Gastrocnemius medialis (tissue), 4 donors: ENCODE data around the gene COL2A1. TPM values are rescaled to one million over a fixed set of nuclear protein-coding genes. Genes with fewer than 3 reads are reported as not detected.

Experiments used
- ATAC-seq, 2 donors: fragments of 150-250 bp; one replicate each; pipeline ENCODE4 v1.9.1; 2016
- DNase-seq, 2 donors: peaks; one replicate each; pipeline ENCODE4 v3.0.0-alpha.2; 2019
- H3K27ac ChIP-seq, 4 donors: fragments of 200-600 bp; sonication (generic); 1 replicate in 1 of 4; 2 replicates in 3 of 4; pipeline ENCODE4 v1.5.1; 2016 to 2018; ENCODE audit warnings: mild to moderate bottlenecking in 2 of 4, moderate library complexity in 1 of 4
- H3K27me3 ChIP-seq, 3 donors: fragments of 200-600 bp; sonication (generic) in 2 of 3; 1 replicate in 1 of 3; 2 replicates in 2 of 3; pipeline versions ENCODE4 v1.5.1 to v1.6.0; 2016 to 2019; ENCODE audit warnings: mild to moderate bottlenecking in 1 of 3, moderate library complexity in 1 of 3
- H3K36me3 ChIP-seq, 2 donors: fragments of 200-600 bp; sonication (generic) in 1 of 2; one replicate each; pipeline ENCODE4 v1.5.1; 2017 to 2018
- H3K4me1 ChIP-seq, 2 donors: fragments of 200-600 bp; sonication (generic) in 1 of 2; one replicate each; pipeline ENCODE4 v1.5.1; 2016 to 2017; ENCODE audit warnings: mild to moderate bottlenecking in 2 of 2
- H3K4me3 ChIP-seq, 4 donors: fragments of 200-600 bp; sonication (generic) in 3 of 4; 1 replicate in 1 of 4; 2 replicates in 3 of 4; pipeline ENCODE4 v1.5.1; 2016 to 2019; ENCODE audit warnings: mild to moderate bottlenecking in 2 of 4
- H3K9me3 ChIP-seq, 3 donors: fragments of 200-600 bp; sonication (generic) in 2 of 3; 1 replicate in 1 of 3; 2 replicates in 2 of 3; pipeline ENCODE4 v1.5.1; 2016 to 2019
- POLR2A ChIP-seq, 2 donors: fragments of 450-650 bp; IDR thresholded peaks; one replicate each; pipeline ENCODE4 v1.6.1; 2017; ENCODE audit warnings: antibody characterized with exemption in 2 of 2, mild to moderate bottlenecking in 2 of 2, moderate library complexity in 2 of 2
- in situ Hi-C, 4 donors: fragments of 200-750 bp; cut with MboI; loops; one replicate each; pipeline versions ENCODE4 v1.15.0 to v1.8.0; 2017; ENCODE audit warnings: low sequenced_read_pairs in 4 of 4
- intact Hi-C: fragments of 100-400 bp; cut with DNase I; formaldehyde crosslinking; loops from one replicate; pipeline ENCODE4 v1.15.1; 2023; ENCODE audit warnings: low total_unique reads
- total RNA-seq, 4 donors: library from RNA; depleted of rRNA; stranded (reverse); fragments of >200 nt; gene quantifications; one replicate each; pipeline versions ENCODE4 v1.1.0 to v1.2.3, GENCODE V29; 2016
- TF ChIP-seq, protein P1 (sequence below), 5 experiments: fragments of 450-650 bp in 3 of 5; fragments of 200-600 bp in 2 of 5; sonication (generic) in 2 of 5; IDR thresholded peaks in 4 of 5; conservative IDR thresholded peaks in 1 of 5; 1 replicate in 4 of 5; 2 replicates in 1 of 5; pipeline ENCODE4 v1.5.1; 2016 to 2019; ENCODE audit warnings: antibody characterized with exemption in 5 of 5, mild to moderate bottlenecking in 3 of 5, moderate library complexity in 3 of 5

Gene COL2A1
- total RNA-seq, 4 donors from 2014 or later = not detected

DNA sequence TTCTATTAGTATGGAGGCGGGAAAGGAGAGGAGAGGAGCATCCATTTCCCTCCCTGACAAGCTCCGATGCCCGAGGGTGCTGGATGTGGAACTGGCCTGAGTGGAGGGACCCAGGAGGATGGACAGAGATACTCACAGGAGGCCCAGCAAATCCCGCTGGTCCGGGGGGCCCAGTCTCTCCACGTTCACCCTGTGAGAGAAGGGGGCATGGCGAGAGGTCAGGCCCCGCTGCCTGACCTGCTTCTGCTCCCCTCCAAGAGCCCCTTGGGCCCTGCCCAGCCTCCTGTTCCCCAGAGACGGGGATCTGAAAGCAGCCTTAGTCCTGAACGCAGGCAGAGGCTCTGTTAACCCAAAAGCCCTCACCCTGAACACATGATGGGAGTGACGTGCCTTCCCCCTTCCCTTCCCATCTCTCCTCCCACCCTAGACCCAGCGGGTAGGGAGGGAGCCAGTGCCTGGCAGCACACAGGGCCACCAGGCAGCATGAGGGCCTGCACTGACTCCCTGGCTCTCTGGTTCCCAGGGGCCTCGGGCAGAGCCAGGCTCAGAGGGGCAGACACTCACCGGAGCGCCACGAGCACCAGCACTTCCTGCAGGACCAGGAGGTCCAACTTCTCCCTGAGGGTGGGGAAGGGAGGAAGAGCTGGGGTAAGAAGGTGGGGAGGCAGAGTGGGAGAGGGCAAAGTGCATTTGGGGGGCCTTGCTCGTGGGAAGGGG, 23.3 kb downstream of the COL2A1 start:
- DNase-seq (no peak), ATAC-seq (no peak)
- Histone ChIP-seq H3K27ac (no peak overlapping the region), H3K9me3 (no peaks in the 10 kb centered on the region), H3K4me1 (no peaks in the 10 kb centered on the region), H3K27me3 (no peaks in the 10 kb centered on the region), H3K36me3 (no peaks in the 10 kb centered on the region), H3K4me3 (no peak overlapping the region)
- in situ Hi-C loops = no loop called here
- TF ChIP-seq POLR2A (IDR thresholded peaks at IDR 0.05) = no peak
- TF ChIP-seq, protein P1, sequence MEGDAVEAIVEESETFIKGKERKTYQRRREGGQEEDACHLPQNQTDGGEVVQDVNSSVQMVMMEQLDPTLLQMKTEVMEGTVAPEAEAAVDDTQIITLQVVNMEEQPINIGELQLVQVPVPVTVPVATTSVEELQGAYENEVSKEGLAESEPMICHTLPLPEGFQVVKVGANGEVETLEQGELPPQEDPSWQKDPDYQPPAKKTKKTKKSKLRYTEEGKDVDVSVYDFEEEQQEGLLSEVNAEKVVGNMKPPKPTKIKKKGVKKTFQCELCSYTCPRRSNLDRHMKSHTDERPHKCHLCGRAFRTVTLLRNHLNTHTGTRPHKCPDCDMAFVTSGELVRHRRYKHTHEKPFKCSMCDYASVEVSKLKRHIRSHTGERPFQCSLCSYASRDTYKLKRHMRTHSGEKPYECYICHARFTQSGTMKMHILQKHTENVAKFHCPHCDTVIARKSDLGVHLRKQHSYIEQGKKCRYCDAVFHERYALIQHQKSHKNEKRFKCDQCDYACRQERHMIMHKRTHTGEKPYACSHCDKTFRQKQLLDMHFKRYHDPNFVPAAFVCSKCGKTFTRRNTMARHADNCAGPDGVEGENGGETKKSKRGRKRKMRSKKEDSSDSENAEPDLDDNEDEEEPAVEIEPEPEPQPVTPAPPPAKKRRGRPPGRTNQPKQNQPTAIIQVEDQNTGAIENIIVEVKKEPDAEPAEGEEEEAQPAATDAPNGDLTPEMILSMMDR (IDR thresholded peaks at IDR 0.05 in 4 of 5, conservative IDR thresholded peaks at IDR 0.05 in 1 of 5) = no peak
- intact Hi-C loops = no loop called here

DNA sequence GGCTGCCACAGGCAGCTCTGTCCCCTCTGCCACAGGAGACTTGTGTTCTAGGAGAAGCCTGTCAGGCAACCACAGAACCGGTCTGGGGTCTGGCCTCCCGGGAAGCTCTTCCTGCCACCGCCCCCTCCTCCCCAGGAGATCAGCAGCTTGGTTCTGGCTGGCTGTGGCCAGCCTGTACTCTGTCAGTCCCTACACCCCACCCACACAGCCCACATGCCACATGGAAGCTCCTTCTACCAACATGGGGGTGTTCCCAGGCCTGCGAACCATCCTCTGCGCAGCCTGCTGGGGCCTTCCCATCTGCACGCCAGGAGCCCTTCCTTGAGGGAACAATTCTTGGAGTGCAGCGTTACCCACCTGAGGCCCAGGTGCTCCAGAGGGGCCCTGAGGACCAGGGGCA, 24.1 kb downstream of the COL2A1 start:
- H3K36me3 ChIP-seq = no peaks in the 10 kb centered on the region
- TF ChIP-seq, protein P1 (IDR thresholded peaks at IDR 0.05 in 4 of 5, conservative IDR thresholded peaks at IDR 0.05 in 1 of 5) = no peak
- TF ChIP-seq POLR2A (IDR thresholded peaks at IDR 0.05) = no peak
- no peaks in the 10 kb centered on the region for H3K4me1 ChIP-seq
- H3K4me3 ChIP-seq = no peak overlapping the region
- in situ Hi-C loops = no loop called here
- intact Hi-C loops = no loop called here
- H3K27ac ChIP-seq = no peak overlapping the region
- no peaks in the 10 kb centered on the region for H3K9me3 ChIP-seq
- DNase-seq (no peak), ATAC-seq (no peak)
- no peaks in the 10 kb centered on the region for H3K27me3 ChIP-seq

DNA sequence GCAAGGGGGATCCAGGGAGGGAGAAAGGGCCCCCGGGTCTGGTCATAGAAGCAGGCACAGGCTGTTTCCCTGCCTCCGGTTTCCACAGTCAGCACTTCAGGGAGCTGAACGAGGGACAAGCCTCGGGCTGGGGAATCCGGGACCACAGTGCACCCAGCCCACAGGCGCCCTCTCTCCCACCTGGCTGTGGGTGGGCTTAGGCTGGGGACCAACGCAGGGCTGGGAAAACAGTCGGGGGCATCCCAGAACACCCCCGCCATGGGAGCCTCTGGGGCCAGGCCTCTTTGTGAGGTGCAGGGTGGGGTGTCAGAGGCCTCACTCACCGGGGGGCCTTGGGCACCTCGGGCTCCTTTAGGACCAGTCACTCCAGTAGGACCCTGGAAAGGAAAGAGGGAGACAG, 24.6 kb downstream of the COL2A1 start:
- ATAC-seq (no peak), DNase-seq (no peak)

DNA sequence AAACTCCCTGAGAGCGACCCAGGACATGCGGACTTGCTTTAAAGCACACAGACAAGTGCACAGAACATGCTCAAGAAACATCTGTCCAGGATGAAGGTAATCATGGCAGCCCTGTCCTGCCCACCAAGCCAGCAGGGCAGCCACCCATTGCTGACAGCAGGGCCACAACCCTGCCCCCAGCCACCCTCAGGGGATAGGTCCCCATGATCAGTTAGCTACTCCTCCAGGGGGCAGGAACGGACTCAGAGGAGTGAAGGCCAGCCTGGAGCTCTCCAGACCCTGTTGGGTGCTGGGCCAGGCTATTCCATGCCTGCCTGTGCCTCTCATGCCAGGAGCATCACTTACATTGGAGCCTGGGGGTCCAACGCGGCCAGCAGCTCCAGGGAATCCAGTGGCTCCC, 25.1 kb downstream of the COL2A1 start:
- no peaks in the 10 kb centered on the region for H3K4me1 ChIP-seq
- H3K27ac ChIP-seq = no peak overlapping the region
- in situ Hi-C loops = no loop called here
- H3K9me3 ChIP-seq = no peaks in the 10 kb centered on the region
- intact Hi-C loops = no loop called here
- no peak overlapping the region for H3K4me3 ChIP-seq
- H3K36me3 ChIP-seq = no peaks in the 10 kb centered on the region
- no peak for ATAC-seq
- H3K27me3 ChIP-seq = no peaks in the 10 kb centered on the region
- no peak for DNase-seq
- TF ChIP-seq, protein P1 (IDR thresholded peaks at IDR 0.05 in 4 of 5, conservative IDR thresholded peaks at IDR 0.05 in 1 of 5) = no peak
- no peak for TF ChIP-seq POLR2A (IDR thresholded peaks at IDR 0.05)

More for the DNA sequence above, 24.6 kb downstream of the COL2A1 start:
- Histone ChIP-seq H3K9me3 (no peaks in the 10 kb centered on the region), H3K4me3 (no peak overlapping the region), H3K36me3 (no peaks in the 10 kb centered on the region), H3K27me3 (no peaks in the 10 kb centered on the region), H3K4me1 (no peaks in the 10 kb centered on the region), H3K27ac (no peak overlapping the region)
- intact Hi-C loops = no loop called here
- in situ Hi-C loops = no loop called here
- TF ChIP-seq POLR2A (IDR thresholded peaks at IDR 0.05) = no peak
- TF ChIP-seq, protein P1 (IDR thresholded peaks at IDR 0.05 in 4 of 5, conservative IDR thresholded peaks at IDR 0.05 in 1 of 5) = no peak

DNA sequence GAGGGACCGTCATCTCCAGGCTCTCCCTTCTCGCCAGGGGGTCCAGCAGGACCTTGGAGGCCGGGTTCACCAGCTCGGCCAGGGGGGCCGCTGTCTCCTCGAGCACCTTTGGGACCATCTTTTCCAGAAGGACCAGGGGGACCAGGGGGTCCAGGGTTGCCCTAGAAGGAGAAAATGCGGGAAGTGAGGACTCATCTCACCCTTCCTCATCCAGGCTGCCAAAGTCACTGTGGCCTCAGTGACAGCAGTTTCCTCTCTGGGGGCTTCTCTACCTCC, 25.7 kb downstream of the COL2A1 start:
- DNase-seq (no peak), ATAC-seq (no peak)
- Histone ChIP-seq H3K27me3 (no peaks in the 10 kb centered on the region), H3K9me3 (no peaks in the 10 kb centered on the region), H3K4me1 (no peaks in the 10 kb centered on the region), H3K36me3 (no peaks in the 10 kb centered on the region), H3K4me3 (no peak overlapping the region), H3K27ac (no peak overlapping the region)
- TF ChIP-seq, protein P1 (IDR thresholded peaks at IDR 0.05 in 4 of 5, conservative IDR thresholded peaks at IDR 0.05 in 1 of 5) = no peak
- no peak for TF ChIP-seq POLR2A (IDR thresholded peaks at IDR 0.05)
- intact Hi-C loops (no loop called here), in situ Hi-C loops (no loop called here)
